Lung (tissue), 12 donors: ENCODE results near the gene MAP3K4. TPM values are rescaled to one million over a fixed set of nuclear protein-coding genes. Genes with fewer than 3 reads are reported as not detected.

Source experiments
- ATAC-seq: fragments of 200-7000 bp; cut with Tn5 transposase; one replicate; pipeline ENCODE4 v1.9.1; 2020; ENCODE audit warnings: moderate number of reproducible peaks; ENCODE audit not compliant: insufficient read depth, low FRiP score
- DNase-seq, 3 donors: peaks; one replicate each; pipeline ENCODE4 v3.0.0-alpha.2; 2013 to 2017
- H3K27ac ChIP-seq, 2 donors: one replicate each; pipeline ENCODE4 v1.5.1; 2013; ENCODE audit warnings: mild to moderate bottlenecking in 2 of 2, moderate library complexity in 2 of 2, control low read depth in 1 of 2, inconsistent platforms in 1 of 2, low read depth in 1 of 2, low read length in 1 of 2
- H3K27me3 ChIP-seq, 3 donors: one replicate each; pipeline ENCODE4 v1.5.1; 2013; ENCODE audit warnings: low read length in 2 of 3; ENCODE audit not compliant: control insufficient read depth in 3 of 3, insufficient read depth in 3 of 3
- H3K36me3 ChIP-seq, 4 donors: one replicate each; pipeline ENCODE4 v1.5.1; 2013; ENCODE audit warnings: low read length in 4 of 4, mild to moderate bottlenecking in 1 of 4, moderate library complexity in 1 of 4; ENCODE audit not compliant: control insufficient read depth in 4 of 4, insufficient read depth in 4 of 4
- H3K4me1 ChIP-seq, 5 donors: one replicate each; pipeline ENCODE4 v1.5.1; 2013; ENCODE audit warnings: low read length in 5 of 5, mild to moderate bottlenecking in 2 of 5, moderate library complexity in 1 of 5; ENCODE audit not compliant: control insufficient read depth in 5 of 5, insufficient read depth in 5 of 5
- H3K4me3 ChIP-seq: one replicate; pipeline ENCODE4 v1.5.1; 2013; ENCODE audit warnings: mild to moderate bottlenecking, control low read depth, moderate library complexity
- H3K9ac ChIP-seq, 2 donors: one replicate each; pipeline ENCODE4 v1.5.1; 2013; ENCODE audit warnings: low read length in 2 of 2, control low read depth in 1 of 2; ENCODE audit not compliant: insufficient read depth in 1 of 2
- H3K9me3 ChIP-seq, 4 donors: one replicate each; pipeline ENCODE4 v1.5.1; 2013; ENCODE audit warnings: low read length in 3 of 4, mild to moderate bottlenecking in 1 of 4, moderate library complexity in 1 of 4; ENCODE audit not compliant: control insufficient read depth in 4 of 4, insufficient read depth in 3 of 4
- WGBS, 2 donors: extraction: QIAGEN DNeasy Blood & Tissue Kit; methylation state at CpG; one replicate each; pipeline ENCODE4 v1.1.7; 2013; 5-methylcytosine and 5-hydroxymethylcytosine counted together
- polyA plus RNA-seq, 2 donors: library from polyadenylated mRNA; stranded (reverse); fragments of 200-250 nt; gene quantifications; one replicate each; pipeline ENCODE4 v1.2.1, GENCODE V29; 2013
- total RNA-seq, 2 donors: library from RNA; depleted of rRNA in 1 of 2; stranded (reverse); fragments of >200 nt in 1 of 2; gene quantifications; one replicate each; pipeline ENCODE4 v1.2.1, GENCODE V29; 2014 to 2021
- TF ChIP-seq, protein P1 (sequence below): IDR thresholded peaks from 2 replicates; pipeline ENCODE4 v1.5.1; 2012; ENCODE audit warnings: mild to moderate bottlenecking; ENCODE audit errors: control extremely low read depth, extremely low read depth
- donor health status: control.
- donor health status: control.
- donor health status: Bipolar disorder and iron deficiency.
- donor health status: healthy.
- donor health status: DM: yes; HTN: yes; CAD: no.

Gene MAP3K4
- total and polyA plus RNA-seq, 4 donors: 8.6 to 56.8 (median 29.9) TPM

DNA sequence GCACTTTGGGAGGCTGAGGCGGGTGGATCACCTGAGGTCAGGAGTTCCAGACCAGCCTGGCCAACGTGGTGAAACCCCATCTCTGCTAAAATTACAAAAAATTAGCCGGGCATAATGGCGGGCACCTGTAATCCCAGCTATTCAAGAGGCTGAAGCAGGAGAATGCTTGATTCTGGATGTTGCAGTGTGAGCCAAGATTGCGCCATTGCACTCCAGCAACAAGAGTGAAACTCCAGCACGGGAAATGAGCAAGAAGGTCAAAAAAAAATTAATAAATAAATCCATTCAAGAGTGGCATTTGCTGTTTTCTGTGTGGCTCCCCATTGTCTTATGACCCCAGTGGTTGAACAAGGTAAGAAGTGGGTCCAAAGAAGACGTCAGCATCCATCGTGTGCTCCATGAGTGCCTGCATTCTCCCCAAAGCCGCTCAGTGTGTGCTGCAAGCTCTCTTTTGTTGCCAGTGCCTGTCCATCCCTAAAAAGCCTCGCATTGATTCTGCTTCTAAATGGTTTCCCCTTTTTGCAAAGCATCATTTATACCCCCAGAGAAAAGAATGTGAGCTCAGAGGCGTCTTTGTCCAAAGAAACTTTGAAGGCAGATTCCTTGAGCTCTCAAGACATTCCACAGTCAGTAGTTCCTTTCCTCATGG is 38.8 kb upstream of the MAP3K4 start:
- H3K27me3 ChIP-seq: no peaks in the 10 kb centered on the region
- DNase-seq: peak in 2 of 3 donors; percentile 9 to 49
- no peaks in the 10 kb centered on the region for H3K36me3 ChIP-seq
- TF ChIP-seq, protein P1, sequence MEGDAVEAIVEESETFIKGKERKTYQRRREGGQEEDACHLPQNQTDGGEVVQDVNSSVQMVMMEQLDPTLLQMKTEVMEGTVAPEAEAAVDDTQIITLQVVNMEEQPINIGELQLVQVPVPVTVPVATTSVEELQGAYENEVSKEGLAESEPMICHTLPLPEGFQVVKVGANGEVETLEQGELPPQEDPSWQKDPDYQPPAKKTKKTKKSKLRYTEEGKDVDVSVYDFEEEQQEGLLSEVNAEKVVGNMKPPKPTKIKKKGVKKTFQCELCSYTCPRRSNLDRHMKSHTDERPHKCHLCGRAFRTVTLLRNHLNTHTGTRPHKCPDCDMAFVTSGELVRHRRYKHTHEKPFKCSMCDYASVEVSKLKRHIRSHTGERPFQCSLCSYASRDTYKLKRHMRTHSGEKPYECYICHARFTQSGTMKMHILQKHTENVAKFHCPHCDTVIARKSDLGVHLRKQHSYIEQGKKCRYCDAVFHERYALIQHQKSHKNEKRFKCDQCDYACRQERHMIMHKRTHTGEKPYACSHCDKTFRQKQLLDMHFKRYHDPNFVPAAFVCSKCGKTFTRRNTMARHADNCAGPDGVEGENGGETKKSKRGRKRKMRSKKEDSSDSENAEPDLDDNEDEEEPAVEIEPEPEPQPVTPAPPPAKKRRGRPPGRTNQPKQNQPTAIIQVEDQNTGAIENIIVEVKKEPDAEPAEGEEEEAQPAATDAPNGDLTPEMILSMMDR: no peak
- ATAC-seq: no peak
- H3K4me1 ChIP-seq: peaks cover 0 to 7% (median 4%) of the 10 kb centered on the region in 5 donors
- no peaks in the 10 kb centered on the region for H3K9me3 ChIP-seq
- no peak overlapping the region for H3K9ac ChIP-seq
- 59 to 71% methylated on average over 11 of the region's 11 CpGs for WGBS, 2 donors
- no peak overlapping the region for H3K27ac ChIP-seq
- no peak overlapping the region for H3K4me3 ChIP-seq

DNA sequence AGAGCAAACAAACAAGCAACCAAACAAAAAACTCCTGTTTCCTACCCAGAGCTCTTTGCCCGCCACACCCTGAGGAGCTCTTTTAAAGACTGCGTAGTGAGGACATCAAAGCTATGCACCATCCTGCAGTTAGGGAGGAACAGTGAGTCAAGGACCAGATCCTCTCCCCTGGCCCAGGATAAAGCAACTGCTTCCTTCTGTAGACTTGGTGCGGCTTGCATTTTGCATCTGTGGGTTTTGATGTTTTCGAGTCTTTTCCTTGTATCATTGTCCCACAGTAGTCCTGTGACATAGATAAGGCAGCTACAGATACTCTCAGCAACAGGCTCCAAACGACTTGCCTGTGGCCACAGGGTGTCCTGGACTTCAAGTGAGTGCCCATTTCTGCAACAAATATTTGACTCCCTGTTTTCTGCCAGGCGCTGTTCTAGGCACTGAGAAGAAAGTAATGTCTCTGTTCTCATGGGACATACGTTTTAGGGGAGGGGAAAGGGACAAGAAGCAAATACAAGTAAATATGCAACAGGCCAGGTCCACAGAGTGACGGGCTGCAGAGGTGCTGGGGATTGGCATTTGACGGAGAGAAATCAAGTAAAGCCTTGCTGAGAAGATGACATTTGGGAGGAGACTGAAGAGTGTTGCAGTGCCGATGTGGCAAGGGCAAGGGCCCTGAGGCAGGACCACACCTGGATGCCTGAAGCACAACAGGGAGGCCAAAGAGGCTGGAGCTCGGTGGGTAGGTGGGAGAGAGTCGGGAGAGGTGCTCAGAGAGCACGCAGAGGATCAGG is 35.9 kb upstream of the MAP3K4 start:
- H3K9me3 ChIP-seq: no peaks in the 10 kb centered on the region
- DNase-seq (no peak), ATAC-seq (no peak)
- 84 to 86% methylated on average over 13 of the region's 13 CpGs for WGBS, 2 donors
- H3K36me3 ChIP-seq: no peaks in the 10 kb centered on the region
- H3K27ac ChIP-seq: no peak overlapping the region
- peaks cover 3 to 13% (median 5%) of the 10 kb centered on the region in 5 donors for H3K4me1 ChIP-seq
- H3K27me3 ChIP-seq: no peaks in the 10 kb centered on the region
- TF ChIP-seq, protein P1: no peak
- H3K9ac ChIP-seq: no peak overlapping the region
- no peak overlapping the region for H3K4me3 ChIP-seq

DNA sequence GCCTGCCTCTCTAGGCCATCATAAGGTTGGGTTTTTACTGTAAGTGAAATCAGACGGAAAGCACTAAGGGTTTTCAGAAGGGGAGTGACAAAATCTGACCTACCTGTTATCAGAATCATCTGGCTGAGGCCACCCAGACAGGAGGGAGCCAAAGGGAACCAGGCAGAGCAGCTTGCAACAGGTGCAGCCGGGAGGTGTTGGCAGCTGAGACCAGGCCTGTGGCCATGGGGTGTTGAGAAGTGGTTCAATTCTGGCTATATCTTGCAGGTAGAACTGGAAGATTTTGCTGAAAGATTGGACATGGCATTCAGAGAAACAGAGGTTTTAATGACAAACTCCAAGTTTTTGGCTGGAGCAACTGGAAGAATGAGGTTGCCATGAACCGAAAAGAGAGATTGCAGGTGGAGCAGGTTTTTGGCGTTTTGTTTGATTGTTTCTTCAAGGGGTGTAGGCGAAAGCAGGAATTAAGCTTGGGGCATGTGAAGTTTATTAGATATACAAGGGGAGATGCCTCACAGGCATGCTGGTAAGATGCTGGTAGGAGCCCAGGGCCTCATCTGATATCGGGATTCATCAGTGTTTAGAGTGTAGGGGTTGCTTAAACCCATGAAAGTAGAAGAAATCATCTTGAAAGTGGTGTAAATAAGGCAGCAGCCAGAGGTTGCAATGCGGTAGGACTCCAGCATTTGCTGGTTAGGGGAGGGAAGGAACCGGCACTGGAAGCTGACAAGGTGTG is 35.1 kb upstream of the MAP3K4 start:
- H3K27me3 ChIP-seq: no peaks in the 10 kb centered on the region
- H3K36me3 ChIP-seq: no peaks in the 10 kb centered on the region
- H3K9me3 ChIP-seq: no peaks in the 10 kb centered on the region
- H3K4me1 ChIP-seq: peaks cover 0 to 16% (median 5%) of the 10 kb centered on the region in 5 donors
- no peak overlapping the region for H3K4me3 ChIP-seq
- TF ChIP-seq, protein P1: no peak
- DNase-seq (no peak), ATAC-seq (no peak)
- H3K9ac ChIP-seq: no peak overlapping the region
- no peak overlapping the region for H3K27ac ChIP-seq
- 80 to 90% methylated on average over 8 of the region's 8 CpGs for WGBS, 2 donors
